ENCODE data around the gene FGFBP2. TPM values are rescaled to one million over a fixed set of nuclear protein-coding genes. Genes with fewer than 3 reads are reported as not detected.
A peak's percentile ranks its signal among the peaks of the same experiment; 100 is the strongest.

Gene FGFBP2
- total and polyA plus RNA-seq, 2 donors (not counting 1 experiment from before 2014, with no cell fraction given) = 0.59 to 0.82 TPM

DNA sequence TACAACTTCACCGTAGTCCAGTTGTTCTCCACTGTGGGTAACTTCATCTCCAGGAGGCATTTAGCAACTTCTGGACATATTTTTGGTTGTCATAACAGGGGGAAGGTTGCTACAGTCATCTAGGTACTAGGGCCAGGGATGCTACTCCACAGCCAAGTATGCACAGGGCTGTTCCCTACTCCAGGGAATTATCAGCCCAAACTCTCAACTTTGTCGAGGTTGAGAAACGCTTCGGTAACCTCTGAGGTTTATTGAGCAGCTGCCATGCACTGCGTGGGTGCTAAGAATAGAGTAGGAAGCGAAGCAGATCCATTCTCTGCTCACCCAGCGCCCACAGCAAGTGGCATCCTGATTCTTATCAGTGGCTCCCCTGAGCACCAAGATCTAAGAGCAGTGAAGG, 32.7 kb downstream of the FGFBP2 start:
- Histone ChIP-seq H3K79me2 (ENCODE audit: control insufficient read depth, insufficient read depth, low read length) (no peaks in the 10 kb centered on the region), H2AFZ (ENCODE audit: insufficient read depth, low read depth, low read length, poor library complexity, severe bottlenecking) (no peak overlapping the region), H3K27me3 (replicated peaks in 1 of 4; ENCODE audit: control extremely low read depth in 1 of 4, control insufficient read depth in 3 of 4, insufficient read depth in 4 of 4, low read length in 3 of 4) (no peaks in the 10 kb centered on the region), H3K27ac (ENCODE audit: low read length in 2 of 2) (no peak overlapping the region), H3K36me3 (replicated peaks in 1 of 2; ENCODE audit: control extremely low read depth in 1 of 2, control insufficient read depth in 1 of 2, extremely low read depth in 1 of 2, insufficient read depth in 2 of 2, low read length in 1 of 2) (no peaks in the 10 kb centered on the region), H3K4me2 (replicated peaks; ENCODE audit: low read depth, low read length, poor library complexity, severe bottlenecking) (peak overlapping the region; percentile 22), H4K20me1 (ENCODE audit: control insufficient read depth, insufficient read depth, low read length, poor library complexity, severe bottlenecking) (no peaks in the 10 kb centered on the region), H3K4me1 (ENCODE audit: control insufficient read depth in 2 of 2, insufficient read depth in 2 of 2, low read length in 2 of 2) (peaks cover 0 to 8% of the 10 kb centered on the region in 2 donors), H3K9me3 (ENCODE audit: control extremely low read depth in 1 of 3, control insufficient read depth in 2 of 3, insufficient read depth in 1 of 3, low read length in 2 of 3) (no peaks in the 10 kb centered on the region), H3K9ac (ENCODE audit: low read length) (no peak overlapping the region), H3K4me3 (ENCODE audit: control extremely low read depth in 1 of 5, extremely low read depth in 1 of 5, insufficient read depth in 1 of 5, low read depth in 2 of 5, low read length in 4 of 5) (no peak overlapping the region)
- CTCF ChIA-PET = no interaction called here
- Mint-ChIP-seq H3K27ac (no peak overlapping the region), H3K4me1 (peaks cover 30% of the 10 kb centered on the region), H3K4me3 (no peak overlapping the region), H3K9me3 (ENCODE audit: insufficient read depth) (no peaks in the 10 kb centered on the region), H3K27me3 (no peaks in the 10 kb centered on the region)
- WGBS (ENCODE audit: insufficient coverage) = 61% methylated on average over 6 of the region's 7 CpGs
- ATAC-seq (ENCODE audit: low read depth) (no peak), DNase-seq (peak; percentile 7)
- intact Hi-C loops (cut with micrococcal nuclease) = no loop called here
- TF ChIP-seq, protein P1, sequence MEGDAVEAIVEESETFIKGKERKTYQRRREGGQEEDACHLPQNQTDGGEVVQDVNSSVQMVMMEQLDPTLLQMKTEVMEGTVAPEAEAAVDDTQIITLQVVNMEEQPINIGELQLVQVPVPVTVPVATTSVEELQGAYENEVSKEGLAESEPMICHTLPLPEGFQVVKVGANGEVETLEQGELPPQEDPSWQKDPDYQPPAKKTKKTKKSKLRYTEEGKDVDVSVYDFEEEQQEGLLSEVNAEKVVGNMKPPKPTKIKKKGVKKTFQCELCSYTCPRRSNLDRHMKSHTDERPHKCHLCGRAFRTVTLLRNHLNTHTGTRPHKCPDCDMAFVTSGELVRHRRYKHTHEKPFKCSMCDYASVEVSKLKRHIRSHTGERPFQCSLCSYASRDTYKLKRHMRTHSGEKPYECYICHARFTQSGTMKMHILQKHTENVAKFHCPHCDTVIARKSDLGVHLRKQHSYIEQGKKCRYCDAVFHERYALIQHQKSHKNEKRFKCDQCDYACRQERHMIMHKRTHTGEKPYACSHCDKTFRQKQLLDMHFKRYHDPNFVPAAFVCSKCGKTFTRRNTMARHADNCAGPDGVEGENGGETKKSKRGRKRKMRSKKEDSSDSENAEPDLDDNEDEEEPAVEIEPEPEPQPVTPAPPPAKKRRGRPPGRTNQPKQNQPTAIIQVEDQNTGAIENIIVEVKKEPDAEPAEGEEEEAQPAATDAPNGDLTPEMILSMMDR (IDR thresholded peaks at IDR 0.05) = no peak
- POLR2A ChIA-PET = no interaction called here

DNA sequence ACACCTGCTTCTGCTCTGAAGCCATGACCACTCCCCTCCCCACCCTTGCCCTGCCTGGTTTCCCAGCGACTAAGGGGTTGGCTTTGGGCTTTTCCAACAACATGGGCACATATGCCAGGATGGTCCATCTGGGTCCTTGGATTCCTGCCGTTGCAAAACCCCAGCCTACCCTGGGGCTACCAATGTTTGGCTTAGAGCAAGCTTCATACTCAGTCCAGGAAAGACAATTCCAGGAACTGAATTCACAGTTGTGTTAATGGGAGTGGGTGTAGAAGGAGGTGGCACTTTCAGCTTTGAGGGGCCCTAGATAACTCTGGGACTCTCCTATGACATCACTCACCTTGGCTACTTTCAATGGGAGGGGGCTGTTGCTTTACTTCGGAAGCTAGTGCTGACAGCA, 33.4 kb downstream of the FGFBP2 start:
- no peak overlapping the region for H3K4me3 ChIP-seq (ENCODE audit: control extremely low read depth in 1 of 5, extremely low read depth in 1 of 5, insufficient read depth in 1 of 5, low read depth in 2 of 5, low read length in 4 of 5)
- TF ChIP-seq, protein P1 (IDR thresholded peaks at IDR 0.05) = no peak
- TF ChIP-seq EZH2 (IDR thresholded peaks at IDR 0.05; ENCODE audit: borderline replicate concordance, insufficient read depth, low read depth, low read length, poor library complexity, severe bottlenecking) = no peak
- H4K20me1 ChIP-seq (ENCODE audit: control insufficient read depth, insufficient read depth, low read length, poor library complexity, severe bottlenecking) = no peaks in the 10 kb centered on the region
- ATAC-seq (ENCODE audit: low read depth) (no peak), DNase-seq (no peak)
- 83% methylated on average over 2 of the region's 3 CpGs for WGBS (ENCODE audit: insufficient coverage)
- H3K79me2 ChIP-seq (ENCODE audit: control insufficient read depth, insufficient read depth, low read length) = no peaks in the 10 kb centered on the region
- Mint-ChIP-seq H3K9me3 (ENCODE audit: insufficient read depth) (no peaks in the 10 kb centered on the region), H3K27me3 (no peaks in the 10 kb centered on the region), H3K4me1 (peaks cover 30% of the 10 kb centered on the region), H3K4me3 (no peak overlapping the region), H3K27ac (no peak overlapping the region)
- intact Hi-C loops (cut with micrococcal nuclease) = no loop called here
- no peaks in the 10 kb centered on the region for H3K27me3 ChIP-seq (replicated peaks in 1 of 4; ENCODE audit: control extremely low read depth in 1 of 4, control insufficient read depth in 3 of 4, insufficient read depth in 4 of 4, low read length in 3 of 4)
- H3K4me2 ChIP-seq (replicated peaks; ENCODE audit: low read depth, low read length, poor library complexity, severe bottlenecking) = no peak overlapping the region
- CTCF ChIA-PET = interaction anchor here (1.5 kb wide), 1 partner anchor 47 kb away, joined by 4 read pairs; no protein-coding TSS in a partner anchor
- H3K4me1 ChIP-seq (ENCODE audit: control insufficient read depth in 2 of 2, insufficient read depth in 2 of 2, low read length in 2 of 2) = peaks cover 0 to 8% of the 10 kb centered on the region in 2 donors
- no peak overlapping the region for H2AFZ ChIP-seq (ENCODE audit: insufficient read depth, low read depth, low read length, poor library complexity, severe bottlenecking)
- no peaks in the 10 kb centered on the region for H3K36me3 ChIP-seq (replicated peaks in 1 of 2; ENCODE audit: control extremely low read depth in 1 of 2, control insufficient read depth in 1 of 2, extremely low read depth in 1 of 2, insufficient read depth in 2 of 2, low read length in 1 of 2)
- H3K27ac ChIP-seq (ENCODE audit: low read length in 2 of 2) = no peak overlapping the region
- H3K9ac ChIP-seq (ENCODE audit: low read length) = no peak overlapping the region
- H3K9me3 ChIP-seq (ENCODE audit: control extremely low read depth in 1 of 3, control insufficient read depth in 2 of 3, insufficient read depth in 1 of 3, low read length in 2 of 3) = no peaks in the 10 kb centered on the region
- POLR2A ChIA-PET = no interaction called here
